Measurements from ENCODE around the gene FUCA1.

The FUCA1 gene

GRCh38 chr1:23801338-23801748 is 66.7 kb downstream of the FUCA1 start:
- no peak for DNase-seq (ENCODE audit: low read depth, low spot score)

- no peak for DNase-seq (ENCODE audit: low read depth, low spot score)
Observed at GRCh38 chr1:23800400-23801337, 67.4 kb downstream of the FUCA1 start, which contains the start of gene GALE. TSS of gene GALE (minus strand) at chr1:23800754. CDS start at chr1:23799007, 1,747 bp downstream.

GRCh38 chr1:23799570-23800399 is 68.3 kb downstream of the FUCA1 start:
- DNase-seq (ENCODE audit: low read depth, low spot score), result no peak

GRCh38 chr1:23799255-23799569 is 68.9 kb downstream of the FUCA1 start:
- DNase-seq (ENCODE audit: low read depth, low spot score), result no peak

GRCh38 chr1:23798662-23799142 is 69.4 kb downstream of the FUCA1 start:
- no peak for DNase-seq (ENCODE audit: low read depth, low spot score)

- DNase-seq (ENCODE audit: low read depth, low spot score), result no peak
Observed at GRCh38 chr1:23797478-23798448, 70.3 kb downstream of the FUCA1 start.

- no peak for DNase-seq (ENCODE audit: low read depth, low spot score)
Observed at GRCh38 chr1:23796466-23797271, 71.4 kb downstream of the FUCA1 start.

- DNase-seq (ENCODE audit: low read depth, low spot score), result no peak
Observed at GRCh38 chr1:23795676-23796465, 72.2 kb downstream of the FUCA1 start.

All from iPS DF 19.7 (cell line).